Measurements from ENCODE around the gene STAG1.
"Not testable (repeated sequence)": the region's sequence is repeated elsewhere in the genome, so short reads cannot be mapped to it uniquely, and the experiment has no call there.

The STAG1 gene

GRCh38 chr3:136731274-136731884 lies 20.8 kb downstream of the STAG1 start:
- no peak for TF ChIP-seq POLR2A (IDR thresholded peaks at IDR 0.05; ENCODE audit: low read length)
- no peak for TF ChIP-seq GATA1 (IDR thresholded peaks at IDR 0.05; ENCODE audit: low read depth, low read length)
- DNase-seq: no peak

DNA sequence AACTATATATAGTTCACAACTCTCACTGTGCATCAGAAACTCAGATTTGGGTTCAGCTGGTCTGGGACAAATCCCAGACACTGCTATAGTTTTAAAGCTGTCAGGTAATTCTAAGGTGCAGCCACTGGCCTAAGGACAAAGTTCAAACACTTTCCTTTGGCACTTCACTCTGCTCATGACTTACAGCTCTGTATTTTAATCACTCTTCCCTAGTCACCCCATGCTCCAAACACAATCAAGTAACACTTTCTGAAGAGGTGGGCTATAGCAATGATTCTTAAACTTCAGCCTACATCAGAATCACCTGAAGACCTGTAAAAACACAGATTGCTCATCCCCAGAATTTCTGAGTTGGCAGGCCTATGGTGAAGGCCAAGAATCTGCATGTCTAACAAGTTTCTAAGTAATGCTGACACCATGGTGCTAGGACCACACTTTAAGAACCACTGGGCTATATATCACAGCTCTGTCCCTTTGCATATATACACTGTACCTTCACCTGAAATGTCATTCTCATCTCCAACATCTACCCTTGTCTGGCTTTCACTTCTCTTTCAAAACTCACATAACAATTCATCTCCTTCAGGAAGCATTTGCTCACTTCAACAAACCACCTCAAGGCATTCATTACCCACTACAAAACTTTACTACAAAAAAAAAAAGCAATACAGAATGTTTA lies 21.4 kb downstream of the STAG1 start:
- TF ChIP-seq GATA1 (IDR thresholded peaks at IDR 0.05; ENCODE audit: low read depth, low read length) (no peak), POLR2A (IDR thresholded peaks at IDR 0.05; ENCODE audit: low read length) (no peak)
- DNase-seq: no peak

DNA sequence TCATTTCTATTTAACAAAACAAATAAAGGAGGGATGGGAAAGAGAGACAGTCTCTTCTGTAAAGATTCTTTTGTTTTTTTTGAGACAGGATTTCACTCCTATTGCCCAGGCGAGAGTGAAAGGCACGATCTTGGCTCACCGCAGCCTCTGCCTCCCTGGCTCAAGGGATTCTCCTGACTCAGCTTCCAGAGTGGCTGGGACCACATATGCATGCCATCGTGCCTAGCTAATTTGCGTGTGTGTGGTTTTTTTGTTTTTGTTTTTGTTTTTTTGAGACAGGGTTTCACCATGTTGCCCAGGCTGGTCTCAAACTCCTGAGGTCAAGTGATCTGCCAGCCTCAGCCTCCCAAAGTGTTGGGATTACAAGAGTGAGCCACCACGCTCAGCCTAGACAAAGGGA lies 23.3 kb downstream of the STAG1 start:
- TF ChIP-seq GATA1 (IDR thresholded peaks at IDR 0.05; ENCODE audit: low read depth, low read length) (no peak), POLR2A (IDR thresholded peaks at IDR 0.05; ENCODE audit: low read length) (no peak)
- DNase-seq: no peak

- no peak for TF ChIP-seq POLR2A (IDR thresholded peaks at IDR 0.05; ENCODE audit: low read length)
- TF ChIP-seq GATA1 (IDR thresholded peaks at IDR 0.05; ENCODE audit: low read depth, low read length): no peak
- DNase-seq: no peak
Measured at GRCh38 chr3:136728473-136728872, 23.7 kb downstream of the STAG1 start.

DNA sequence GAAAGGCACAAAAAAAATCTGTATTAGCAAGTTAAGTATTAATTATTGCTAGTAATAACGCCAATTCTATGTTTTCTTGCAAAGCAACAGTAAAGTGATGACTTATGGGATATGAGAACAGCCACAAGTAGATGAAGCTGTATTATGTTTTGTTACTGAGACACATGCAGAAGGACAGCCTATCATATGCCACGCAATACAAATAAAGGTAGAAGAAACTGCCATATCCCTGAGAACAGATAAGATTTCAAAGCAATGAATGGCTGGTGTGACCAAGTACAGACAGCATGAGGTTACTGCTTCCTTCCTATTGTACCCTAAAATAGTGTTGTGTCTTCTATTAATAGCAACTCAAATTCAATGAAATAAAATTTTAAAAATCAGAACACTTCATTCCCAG lies 26.7 kb downstream of the STAG1 start:
- no peak for DNase-seq
- TF ChIP-seq POLR2A (IDR thresholded peaks at IDR 0.05; ENCODE audit: low read length) (no peak), GATA1 (IDR thresholded peaks at IDR 0.05; ENCODE audit: low read depth, low read length) (no peak)

DNA sequence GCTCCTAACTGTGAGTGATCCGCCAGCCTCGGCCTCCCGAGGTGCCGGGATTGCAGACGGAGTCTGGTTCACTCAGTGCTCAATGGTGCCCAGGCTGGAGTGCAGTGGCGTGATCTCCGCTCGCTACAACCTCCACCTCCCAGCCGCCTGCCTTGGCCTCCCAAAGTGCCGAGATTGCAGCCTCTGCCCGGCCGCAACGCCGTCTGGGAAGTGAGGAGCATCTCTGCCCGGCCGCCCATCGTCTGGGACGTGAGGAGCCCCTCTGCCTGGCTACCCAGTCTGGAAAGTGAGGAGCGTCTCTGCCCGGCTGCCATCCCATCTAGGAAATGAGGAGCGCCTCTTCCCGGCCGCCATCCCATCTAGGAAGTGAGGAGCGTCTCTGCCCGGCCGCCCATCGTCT lies 29.3 kb downstream of the STAG1 start:
- DNase-seq: not testable (repeated sequence)

DNA sequence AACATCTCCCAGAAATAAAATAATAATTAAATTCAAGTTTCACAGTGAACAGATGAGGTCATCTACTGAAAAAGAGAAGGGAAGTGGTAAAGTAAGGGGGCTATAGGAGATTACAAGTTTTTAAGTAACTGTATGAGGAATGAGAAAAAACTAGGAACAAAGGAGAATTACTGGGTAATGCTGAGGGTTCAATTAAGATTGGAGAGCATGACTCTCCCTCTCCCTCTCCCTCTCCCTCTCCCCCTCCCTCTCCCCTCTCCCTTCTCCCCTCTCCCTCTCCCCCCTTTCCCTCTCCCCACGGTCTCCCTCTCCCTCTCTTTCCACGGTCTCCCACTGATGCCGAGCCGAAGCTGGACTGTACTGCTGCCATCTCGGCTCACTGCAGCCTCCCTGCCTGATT lies 29.8 kb downstream of the STAG1 start:
- not testable (repeated sequence) for DNase-seq

GRCh38 chr3:136720091-136720490 lies 32.1 kb downstream of the STAG1 start:
- TF ChIP-seq GATA1 (IDR thresholded peaks at IDR 0.05; ENCODE audit: low read depth, low read length) (no peak), POLR2A (IDR thresholded peaks at IDR 0.05; ENCODE audit: low read length) (no peak)
- DNase-seq: no peak

- DNase-seq: no peak
- TF ChIP-seq POLR2A (IDR thresholded peaks at IDR 0.05; ENCODE audit: low read length) (no peak), GATA1 (IDR thresholded peaks at IDR 0.05; ENCODE audit: low read depth, low read length) (no peak)
Measured at GRCh38 chr3:136716629-136717028, 35.5 kb downstream of the STAG1 start.

GRCh38 chr3:136714020-136714419 lies 38.2 kb downstream of the STAG1 start:
- no peak for DNase-seq
- TF ChIP-seq POLR2A (IDR thresholded peaks at IDR 0.05; ENCODE audit: low read length): no peak
- TF ChIP-seq GATA1 (IDR thresholded peaks at IDR 0.05; ENCODE audit: low read depth, low read length): no peak

- no peak for DNase-seq
- TF ChIP-seq POLR2A (IDR thresholded peaks at IDR 0.05; ENCODE audit: low read length) (no peak), GATA1 (IDR thresholded peaks at IDR 0.05; ENCODE audit: low read depth, low read length) (no peak)
Measured at GRCh38 chr3:136712941-136713340, 39.2 kb downstream of the STAG1 start.

GRCh38 chr3:136711888-136712287 lies 40.3 kb downstream of the STAG1 start:
- not testable (repeated sequence) for DNase-seq

DNA sequence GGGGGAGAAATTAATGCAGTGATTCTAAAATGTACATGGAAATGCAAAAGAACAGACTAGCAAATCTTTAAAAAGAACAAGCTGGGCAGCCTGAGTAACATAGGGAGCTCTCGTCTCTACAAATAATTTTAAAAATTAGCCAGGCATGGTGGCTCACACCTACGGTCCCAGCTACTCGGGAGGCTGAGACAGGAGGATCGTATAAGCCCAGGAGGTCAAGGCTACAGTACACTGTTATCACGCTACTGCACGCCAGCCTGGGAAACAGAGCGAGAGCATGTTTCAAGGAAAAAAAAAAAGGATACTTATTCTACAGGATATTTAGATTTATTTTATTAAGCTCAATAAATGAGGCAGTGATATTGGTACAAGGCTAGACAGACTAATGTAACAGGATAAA lies 40.9 kb downstream of the STAG1 start:
- TF ChIP-seq GATA1 (IDR thresholded peaks at IDR 0.05; ENCODE audit: low read depth, low read length) (no peak), POLR2A (IDR thresholded peaks at IDR 0.05; ENCODE audit: low read length) (no peak)
- DNase-seq: no peak

GRCh38 chr3:136709775-136710174 lies 42.4 kb downstream of the STAG1 start:
- not testable (repeated sequence) for DNase-seq

- TF ChIP-seq POLR2A (IDR thresholded peaks at IDR 0.05; ENCODE audit: low read length): no peak
- TF ChIP-seq GATA1 (IDR thresholded peaks at IDR 0.05; ENCODE audit: low read depth, low read length): no peak
- no peak for DNase-seq
Measured at GRCh38 chr3:136708333-136708985, 43.7 kb downstream of the STAG1 start.
